SK-MEL-5 (cell line): Measurements from ENCODE around the gene PPHLN1. TPM values are rescaled to one million over a fixed set of nuclear protein-coding genes. Genes with fewer than 3 reads are reported as not detected.

Experiments used
- DNase-seq: peaks from one replicate; pipeline ENCODE4 v3.0.0-alpha.2; 2016; ENCODE audit warnings: low read depth, low spot score
- in situ Hi-C: cut with HindIII; loops from 2 replicates; pipeline ENCODE4 v1.10.0; 2016; ENCODE audit warnings: low sequenced_read_pairs, high pct_unique_total_duplicates, low pct_unique_long_range_greater_than_20kb
- small RNA-seq, 2 experiments: library from RNA; depleted of rRNA; stranded (forward); fragments of <200 nt; gene quantifications; one replicate each; pipeline ENCODE3, GENCODE V24; 2014
- total RNA-seq: library from RNA; depleted of rRNA; stranded (reverse); fragments of >200 nt; shearing (Covaris generic); gene quantifications from 2 replicates; pipeline ENCODE4 v1.2.3, GENCODE V29; 2014; rRNA removed

The PPHLN1 gene
- total RNA-seq, 1 experiment from 2014 or later: 94.9 TPM

GRCh38 chr12:42484996-42485395, 159.0 kb downstream of the PPHLN1 start:
- peak; percentile 31 for DNase-seq
- in situ Hi-C loops: no loop called here

GRCh38 chr12:42485823-42486222, 159.9 kb downstream of the PPHLN1 start:
- DNase-seq: no peak
- in situ Hi-C loops: no loop called here

GRCh38 chr12:42486407-42486806, 160.4 kb downstream of the PPHLN1 start:
- no peak for DNase-seq
- in situ Hi-C loops: no loop called here

- in situ Hi-C loops: no loop called here
Measured at GRCh38 chr12:42490261-42490842, 164.4 kb downstream of the PPHLN1 start.

More at GRCh38 chr12:42490261-42490842, 164.4 kb downstream of the PPHLN1 start:
- DNase-seq: no peak

Small RNA genes within 50 kb of the gene (small RNA-seq; reads per million reads assigned to genes)
- gene MIR7851: 0 to 0.05 reads per million in 2 experiments
- gene RF00019: 0 reads per million in 2 experiments
- gene RF00090: 0 reads per million in 2 experiments
- gene RNU6-249P: 0 reads per million in 2 experiments

Other genes starting within 250 kb of the PPHLN1 start
- gene GXYLT1, start 181.3 kb upstream of the PPHLN1 start, total RNA-seq: 11.2 and 12.6 TPM in 2 replicates
- gene YAF2, start 87.9 kb upstream of the PPHLN1 start, total RNA-seq: 16.2 and 22.6 TPM in 2 replicates
- 59.3 and 64.1 TPM in 2 replicates for gene ZCRB1, start 73 bp upstream of the PPHLN1 start, total RNA-seq